Muscle of arm (tissue), 12 donors: ENCODE data around the gene HSD17B1. TPM values are rescaled to one million over a fixed set of nuclear protein-coding genes. Genes with fewer than 3 reads are reported as not detected.

Experiments
- polyA plus RNA-seq, 12 donors: library from polyadenylated mRNA; unstranded; fragments of 120-200 nt; gene quantifications; one replicate each; pipeline ENCODE4 v1.2.1, GENCODE V29; 2013; ENCODE audit not compliant: insufficient read length in 12 of 12

Gene HSD17B1
- polyA plus RNA-seq, 12 donors = 1.6 to 5.2 (median 2.3) TPM; not detected in 1

Other genes starting within 250 kb of the HSD17B1 start
- 100 to 1,000 TPM in 1 of 12 donors, 10 to 100 TPM in 11; 43.5 to 608 (median 52.9) TPM for gene STAT3, start 164.5 kb upstream of the HSD17B1 start, polyA plus RNA-seq
- 100 to 1,000 TPM; 209 to 442 (median 249) TPM for gene CAVIN1, start 129.7 kb upstream of the HSD17B1 start, polyA plus RNA-seq
- gene ATP6V0A1, start 94.0 kb upstream of the HSD17B1 start, polyA plus RNA-seq = 10 to 100 TPM in 11 of 12 donors, not detected in 1; 17.3 to 85.3 (median 24.2) TPM
- gene NAGLU, start 16.7 kb upstream of the HSD17B1 start, polyA plus RNA-seq = 10 to 100 TPM in 11 of 12 donors, not detected in 1; 15.6 to 25.8 (median 17.9) TPM
- gene COASY, start 9.2 kb downstream of the HSD17B1 start, polyA plus RNA-seq = 10 to 100 TPM in 11 of 12 donors, not detected in 1; 22.0 to 55.4 (median 26.0) TPM
- 10 to 100 TPM in 11 of 12 donors, not detected in 1; 33.2 to 42.8 (median 37.5) TPM for gene MLX, start 14.2 kb downstream of the HSD17B1 start, polyA plus RNA-seq
- gene PSMC3IP, start 24.8 kb downstream of the HSD17B1 start, polyA plus RNA-seq = 10 to 100 TPM in 6 of 12 donors, 1 to 10 TPM in 4, not detected in 2; 8.1 to 19.7 (median 10.6) TPM
- 10 to 100 TPM in 11 of 12 donors, not detected in 1; 26.3 to 40.9 (median 36.8) TPM for gene RETREG3, start 56.5 kb downstream of the HSD17B1 start, polyA plus RNA-seq
- 10 to 100 TPM in 11 of 12 donors, not detected in 1; 27.3 to 38.3 (median 33.6) TPM for gene TUBG1, start 56.8 kb downstream of the HSD17B1 start, polyA plus RNA-seq
- 10 to 100 TPM in 11 of 12 donors, not detected in 1; 10.1 to 27.6 (median 12.1) TPM for gene TUBG2, start 106.4 kb downstream of the HSD17B1 start, polyA plus RNA-seq
- 10 to 100 TPM in 11 of 12 donors, not detected in 1; 21.0 to 70.2 (median 33.4) TPM for gene PLEKHH3, start 124.1 kb downstream of the HSD17B1 start, polyA plus RNA-seq
- 1 to 10 TPM in 6 of 12 donors, under 1 TPM in 4, not detected in 2; 0.78 to 2.7 (median 1.2) TPM for gene CCR10, start 128.9 kb downstream of the HSD17B1 start, polyA plus RNA-seq
- 10 to 100 TPM in 8 of 12 donors, 1 to 10 TPM in 3, not detected in 1; 8.3 to 22.3 (median 11.4) TPM for gene CNTNAP1, start 129.6 kb downstream of the HSD17B1 start, polyA plus RNA-seq
- gene EZH1, start 192.1 kb downstream of the HSD17B1 start, polyA plus RNA-seq = 10 to 100 TPM in 11 of 12 donors, not detected in 1; 15.0 to 33.7 (median 22.3) TPM
- gene RAMP2, start 208.3 kb downstream of the HSD17B1 start, polyA plus RNA-seq = 100 to 1,000 TPM in 1 of 12 donors, 10 to 100 TPM in 10, not detected in 1; 60.4 to 120 (median 69.4) TPM
- gene VPS25, start 220.5 kb downstream of the HSD17B1 start, polyA plus RNA-seq = 10 to 100 TPM in 11 of 12 donors, not detected in 1; 25.0 to 46.1 (median 30.6) TPM
- gene WNK4, start 227.7 kb downstream of the HSD17B1 start, polyA plus RNA-seq = 1 to 10 TPM in 2 of 12 donors, under 1 TPM in 8, not detected in 2; 0.32 to 3.3 (median 0.67) TPM
- 10 to 100 TPM in 11 of 12 donors, not detected in 1; 45.3 to 64.9 (median 56.4) TPM for gene COA3, start 245.8 kb downstream of the HSD17B1 start, polyA plus RNA-seq
- gene CNTD1, start 245.9 kb downstream of the HSD17B1 start, polyA plus RNA-seq = 1 to 10 TPM in 4 of 12 donors, under 1 TPM in 6, not detected in 2; 0.30 to 2.1 (median 0.92) TPM